SIG-M5 treated with dmso at 0.1 percent for 504 hours (cell line): ENCODE measurements around the gene LAMC2.

Experiments
- DNase-seq: peaks from one replicate; lab custom pipeline; 2025; ENCODE audit not compliant: unreplicated experiment; lab: John Stamatoyannopoulos, UW

The LAMC2 gene

DNA sequence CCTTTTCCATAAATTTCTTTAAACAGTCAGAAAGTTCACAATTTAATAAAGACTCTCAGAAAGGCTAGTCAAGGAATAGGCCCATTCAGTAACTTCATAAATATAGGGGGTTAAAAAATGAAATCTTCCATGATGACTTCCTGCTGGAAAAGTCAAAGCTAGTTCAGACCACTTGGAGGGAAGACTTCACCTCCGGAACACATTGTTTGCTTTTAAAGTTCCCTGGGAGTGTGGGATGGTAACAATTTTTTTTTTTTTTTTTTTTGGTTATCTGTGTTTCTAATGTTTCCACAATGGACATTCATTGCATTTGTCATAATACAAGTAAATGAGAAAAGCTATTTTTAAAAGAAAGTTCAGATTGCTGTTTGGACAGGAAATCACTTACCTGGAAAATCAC, 18.4 kb upstream of the LAMC2 start:
- no peak for DNase-seq

DNA sequence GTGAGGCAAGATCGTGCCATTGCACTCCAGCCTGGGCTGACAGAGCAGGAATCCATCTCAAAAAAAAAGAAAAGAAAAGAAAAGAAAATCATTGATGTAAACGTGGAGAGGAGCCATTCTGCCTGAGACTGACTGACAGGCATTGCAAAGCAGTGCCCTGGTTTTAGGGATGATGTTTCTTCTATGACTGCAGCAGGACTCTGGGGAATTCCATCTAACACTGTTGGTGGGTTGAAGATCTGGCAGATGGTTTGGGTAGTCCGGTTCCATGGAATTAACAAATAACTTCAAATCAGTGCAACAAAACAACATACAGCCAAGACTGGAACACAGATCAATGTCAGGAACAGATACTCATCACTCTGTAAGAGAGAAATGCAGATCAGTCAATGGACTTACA, 17.8 kb upstream of the LAMC2 start:
- no peak for DNase-seq

GRCh38 chr1:183173828-183174227, 12.2 kb upstream of the LAMC2 start:
- DNase-seq: no peak

GRCh38 chr1:183175631-183176030, 10.4 kb upstream of the LAMC2 start:
- no peak for DNase-seq

GRCh38 chr1:183178545-183178944, 7.5 kb upstream of the LAMC2 start:
- DNase-seq: no peak

- no peak for DNase-seq
Observed at GRCh38 chr1:183179033-183179432, 7.0 kb upstream of the LAMC2 start.

GRCh38 chr1:183180218-183180617, 5.8 kb upstream of the LAMC2 start:
- no peak for DNase-seq

GRCh38 chr1:183180634-183181056, 5.4 kb upstream of the LAMC2 start:
- DNase-seq: no peak

DNA sequence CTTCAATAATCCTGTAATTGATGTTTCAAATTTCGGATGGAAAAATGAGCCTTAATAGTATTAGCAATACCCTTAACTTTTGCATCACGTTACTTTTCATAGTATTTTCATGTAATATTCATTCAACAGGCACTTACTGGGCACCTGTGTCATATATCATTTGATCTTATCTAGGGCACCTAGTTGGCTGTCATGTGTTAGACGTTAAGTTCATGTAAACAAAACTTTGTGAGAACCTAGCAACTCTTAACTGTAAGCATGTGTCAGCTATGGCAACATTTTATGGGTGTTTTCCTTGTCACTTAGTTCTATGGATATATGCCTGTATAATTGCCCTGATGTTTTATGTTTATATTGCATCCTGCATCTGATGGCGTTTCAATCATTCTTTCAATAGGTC, 777 bp downstream of the LAMC2 start:
- DNase-seq: no peak

GRCh38 chr1:183188240-183188639, 2.2 kb downstream of the LAMC2 start:
- no peak for DNase-seq

- no peak for DNase-seq
Observed at GRCh38 chr1:183191833-183192232, 5.8 kb downstream of the LAMC2 start.

GRCh38 chr1:183193963-183194525, 8.0 kb downstream of the LAMC2 start:
- no peak for DNase-seq

DNA sequence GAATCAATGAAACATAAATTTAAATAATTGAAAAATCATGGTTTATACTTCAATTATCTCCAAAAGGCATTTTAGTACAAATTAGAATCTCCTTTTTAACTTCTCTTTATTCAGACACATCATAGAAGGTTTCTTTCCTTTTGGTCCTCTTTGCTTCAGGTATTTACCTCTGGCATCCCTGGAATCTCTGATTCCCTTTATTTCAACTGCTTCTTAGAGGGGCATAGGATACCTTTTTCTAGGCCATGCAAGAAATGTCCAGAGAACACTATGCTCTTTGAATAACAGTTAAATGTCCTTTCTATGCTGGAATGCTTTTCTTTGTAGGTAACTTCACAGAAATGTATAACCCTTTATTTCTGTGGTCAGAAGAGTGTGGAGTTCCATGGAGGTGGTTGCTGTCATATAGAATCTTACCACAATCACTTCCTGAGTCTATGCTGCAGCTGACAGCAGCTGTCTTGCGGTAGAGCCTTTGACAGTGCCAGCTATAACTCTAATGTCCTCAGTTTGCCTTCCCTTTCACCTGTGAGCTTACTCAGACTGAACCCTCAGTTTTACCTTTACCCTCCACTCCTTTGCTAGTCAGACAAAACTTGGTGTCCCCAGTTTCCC, 8.6 kb downstream of the LAMC2 start:
- no peak for DNase-seq

DNA sequence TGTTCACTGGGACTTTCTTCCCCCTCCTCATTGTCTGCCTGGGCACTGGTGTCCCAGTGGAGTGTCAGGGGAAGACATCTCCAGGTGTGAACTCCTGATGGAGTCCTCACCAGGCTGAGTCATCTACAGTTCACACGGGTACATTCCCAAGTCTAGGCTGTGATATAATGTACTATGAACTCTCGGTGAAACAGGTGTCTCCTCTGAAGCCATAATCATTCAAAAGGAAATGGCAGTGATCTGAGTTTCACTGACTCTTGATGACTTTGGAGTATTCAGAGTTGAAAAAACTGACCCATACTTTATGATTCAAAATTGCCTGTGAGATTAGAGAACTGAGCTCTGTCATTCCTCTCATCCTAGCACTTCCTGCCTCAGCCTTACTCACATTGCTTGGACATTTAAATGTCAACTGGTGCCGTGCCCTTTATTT, 9.1 kb downstream of the LAMC2 start:
- DNase-seq: no peak

DNA sequence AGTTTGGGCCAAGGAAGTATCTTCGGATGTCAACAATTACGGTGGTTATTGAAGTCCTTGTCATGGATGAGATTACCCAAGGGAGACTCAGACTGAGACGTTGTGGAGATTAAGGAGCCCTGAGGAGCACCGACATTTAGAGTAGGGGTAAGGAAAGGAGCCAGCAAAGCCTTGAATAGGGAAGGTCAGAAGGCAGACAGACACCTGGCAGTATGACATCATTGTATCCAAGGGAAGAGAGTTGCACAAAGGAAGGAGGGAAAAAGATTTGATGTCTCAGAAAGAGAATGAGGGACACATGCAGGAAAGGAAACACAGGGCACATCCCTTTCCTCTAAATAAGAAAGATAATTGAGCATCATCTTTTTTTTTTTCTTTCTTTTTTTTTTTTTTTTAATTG, 11.7 kb downstream of the LAMC2 start:
- DNase-seq: no peak

GRCh38 chr1:183198463-183198862, 12.4 kb downstream of the LAMC2 start:
- no peak for DNase-seq

DNA sequence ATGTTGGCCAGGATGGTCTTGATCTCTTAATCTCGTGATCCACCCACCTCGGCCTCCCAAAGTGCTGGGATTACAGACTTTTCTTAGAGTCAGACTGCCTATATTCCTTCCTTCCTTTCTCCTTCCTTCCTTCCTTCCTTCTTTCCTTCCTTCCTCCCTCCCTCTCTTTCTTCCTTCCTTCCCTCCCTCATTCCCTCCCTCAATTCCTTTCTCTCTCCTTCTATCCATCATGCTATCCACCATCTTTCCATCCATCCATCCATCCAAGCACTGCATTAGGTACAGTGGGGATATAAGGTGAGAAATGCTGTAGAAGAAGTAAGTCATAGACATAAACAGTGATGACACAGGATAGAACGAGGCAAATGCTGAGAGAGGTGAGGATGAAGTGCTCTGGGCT, 13.2 kb downstream of the LAMC2 start:
- no peak for DNase-seq

DNA sequence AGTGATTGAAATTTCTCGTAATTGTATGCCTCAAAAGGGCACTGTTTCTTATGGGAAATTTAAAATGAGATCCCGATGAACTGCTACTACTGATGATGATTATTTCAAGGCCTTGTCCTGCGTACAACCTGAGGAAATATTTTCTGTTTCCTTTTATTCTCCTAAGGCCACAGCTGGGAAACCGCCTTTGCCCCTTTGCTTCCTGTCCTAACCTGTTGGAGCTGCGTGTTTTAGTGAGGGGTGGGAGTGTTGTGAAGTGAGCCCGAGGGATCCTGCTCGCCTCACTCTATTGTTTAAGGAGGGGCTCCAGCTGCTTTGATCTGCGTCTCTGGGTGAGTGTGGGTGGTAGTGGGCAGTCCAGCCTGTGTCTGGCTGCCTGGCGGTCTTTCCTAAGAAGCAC, 14.4 kb downstream of the LAMC2 start:
- DNase-seq: no peak

- DNase-seq: no peak
Observed at GRCh38 chr1:183203094-183203493, 17.0 kb downstream of the LAMC2 start.

DNA sequence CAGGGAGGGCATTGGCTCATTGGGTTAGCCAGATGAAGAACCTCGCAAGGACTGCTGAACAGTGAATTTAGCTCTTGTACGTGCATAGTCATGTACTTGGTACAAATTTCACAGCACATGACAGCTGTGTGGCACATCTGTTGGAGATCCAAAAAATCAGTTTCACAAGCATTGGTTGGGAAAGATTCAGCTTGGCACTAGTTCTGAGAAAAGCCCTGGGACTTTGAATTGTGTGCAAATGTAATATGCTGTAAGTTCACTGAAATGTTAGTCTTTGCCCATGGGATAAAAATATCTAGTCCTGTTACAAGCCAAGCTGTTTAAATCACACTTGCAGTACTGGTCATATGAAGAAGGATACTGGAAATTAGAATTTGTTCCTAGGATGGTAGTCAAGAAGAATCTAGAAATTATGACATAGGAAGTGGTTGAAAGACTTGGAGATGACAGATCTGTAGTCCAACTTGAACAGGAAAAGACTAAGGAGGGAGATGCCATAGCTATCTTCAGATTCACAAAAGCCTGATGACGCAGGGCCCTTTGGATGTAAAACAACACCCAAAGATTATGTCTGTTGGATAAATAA, 19.2 kb downstream of the LAMC2 start:
- no peak for DNase-seq

DNA sequence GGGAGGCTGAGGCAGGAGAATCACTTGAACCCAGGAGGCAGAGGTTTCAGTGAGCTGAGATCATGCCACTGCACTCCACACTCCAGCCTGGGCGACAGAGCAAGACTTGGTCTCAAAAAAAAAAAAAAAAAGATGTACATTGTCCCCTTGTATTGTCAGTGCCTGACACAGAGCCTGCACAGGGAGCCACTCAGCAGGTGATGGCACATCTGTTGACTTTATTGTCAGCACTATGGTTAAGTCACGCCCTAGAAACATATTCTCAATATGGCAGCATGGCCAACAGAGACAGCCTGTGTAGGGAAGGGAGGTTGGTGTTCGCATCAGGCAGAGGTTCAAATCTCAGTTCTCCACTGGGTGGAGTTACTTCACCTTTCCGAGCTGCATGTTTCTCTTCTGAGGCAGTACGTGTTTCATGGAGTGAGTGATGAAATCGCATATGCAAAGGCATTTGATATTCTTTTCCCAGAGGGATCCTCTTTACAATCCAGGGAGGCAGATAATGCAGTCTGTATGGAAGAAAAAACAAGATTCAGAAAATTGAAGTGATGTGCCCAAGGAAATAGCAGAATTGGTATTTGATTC, 20.6 kb downstream of the LAMC2 start:
- DNase-seq: no peak

DNA sequence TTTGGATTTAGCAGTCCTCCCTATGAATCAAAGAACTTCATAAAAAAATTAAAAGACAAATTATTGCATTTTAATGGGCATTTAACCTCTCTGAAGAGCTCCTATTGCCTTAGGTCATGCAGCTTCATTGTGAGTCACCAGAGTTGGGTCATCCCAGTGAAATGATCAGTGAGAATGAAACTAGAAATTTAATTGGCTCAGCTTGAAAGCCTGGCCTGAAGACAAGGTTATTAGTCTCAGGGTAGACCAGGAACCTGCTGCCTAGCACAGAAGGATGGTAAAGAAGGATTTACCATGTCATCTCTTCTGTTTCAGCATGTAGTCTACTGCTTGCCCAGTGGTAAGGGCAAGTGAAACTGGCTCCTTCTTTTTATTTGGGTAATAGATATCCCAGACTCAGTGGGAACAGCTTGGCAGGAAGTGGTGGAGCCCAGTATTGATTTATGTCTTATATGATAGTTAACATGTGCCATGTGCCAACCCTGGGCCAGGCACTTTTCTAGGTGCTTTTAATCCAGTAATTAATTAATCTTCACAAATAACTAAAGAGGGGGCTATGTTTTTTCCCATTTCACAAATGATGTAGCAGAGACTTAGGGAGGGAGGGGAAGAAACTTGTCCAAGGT, 23.6 kb downstream of the LAMC2 start:
- peak; percentile 71 for DNase-seq
